HG03139 (cell line): ENCODE data around the gene CHL1.

ENCODE experiments used
- ATAC-seq: cut with Tn5 transposase; IDR thresholded peaks from one replicate; pipeline ENCODE4 v1.9.1; 2021; ENCODE audit not compliant: unreplicated experiment

Gene CHL1

GRCh38 chr3:380801-381200 is 184.2 kb downstream of the CHL1 start:
- ATAC-seq = no peak

- no peak for ATAC-seq
These were observed 188.6 kb downstream of the CHL1 start for GRCh38 chr3:385151-385550.

GRCh38 chr3:394775-395174 is 198.2 kb downstream of the CHL1 start:
- no peak for ATAC-seq

GRCh38 chr3:396293-396692 is 199.7 kb downstream of the CHL1 start:
- ATAC-seq = no peak

GRCh38 chr3:399647-400046 is 203.1 kb downstream of the CHL1 start:
- no peak for ATAC-seq

GRCh38 chr3:403826-404225 is 207.3 kb downstream of the CHL1 start:
- ATAC-seq = no peak

GRCh38 chr3:409011-409410 is 212.4 kb downstream of the CHL1 start:
- no peak for ATAC-seq

- ATAC-seq = no peak
These were observed 214.7 kb downstream of the CHL1 start for GRCh38 chr3:411226-411625.

GRCh38 chr3:414063-414462 is 217.5 kb downstream of the CHL1 start:
- no peak for ATAC-seq

GRCh38 chr3:418239-418929 is 221.8 kb downstream of the CHL1 start:
- ATAC-seq = no peak

- peak; percentile 58 for ATAC-seq
These were observed 224.0 kb downstream of the CHL1 start for GRCh38 chr3:420584-420983.

- no peak for ATAC-seq
These were observed 228.5 kb downstream of the CHL1 start for GRCh38 chr3:425079-425478.

GRCh38 chr3:426072-426471 is 229.5 kb downstream of the CHL1 start:
- ATAC-seq = no peak

- ATAC-seq = no peak
These were observed 230.6 kb downstream of the CHL1 start for GRCh38 chr3:427128-427527.

GRCh38 chr3:430186-430585 is 233.6 kb downstream of the CHL1 start:
- ATAC-seq = no peak

- no peak for ATAC-seq
These were observed 238.6 kb downstream of the CHL1 start for GRCh38 chr3:435161-435560.

GRCh38 chr3:436053-436452 is 239.5 kb downstream of the CHL1 start:
- ATAC-seq = no peak

- ATAC-seq = no peak
These were observed 244.3 kb downstream of the CHL1 start for GRCh38 chr3:440826-441225.

- no peak for ATAC-seq
These were observed 249.4 kb downstream of the CHL1 start for GRCh38 chr3:445960-446359.

GRCh38 chr3:447671-448070 is 251.1 kb downstream of the CHL1 start:
- ATAC-seq = no peak

GRCh38 chr3:449711-450110 is 253.1 kb downstream of the CHL1 start:
- no peak for ATAC-seq

GRCh38 chr3:452221-452620 is 255.7 kb downstream of the CHL1 start:
- no peak for ATAC-seq

GRCh38 chr3:453106-453505 is 256.5 kb downstream of the CHL1 start:
- ATAC-seq = no peak
